GM12878 (cell line): Measurements from ENCODE around the gene IQCC. TPM values are rescaled to one million over a fixed set of nuclear protein-coding genes. Genes with fewer than 3 reads are reported as not detected.

Source experiments
- ATAC-seq: fragments of 200-7000 bp; cut with Tn5 transposase; 3 replicates; pipeline ENCODE4 v1.9.1; 2020; ENCODE audit warnings: mild to moderate bottlenecking, moderate library complexity
- BruUV-seq: library from RNA; stranded (reverse); fragments of 400-500 nt; replicated peaks from 2 replicates; lab custom pipeline; 2021; lab: Mats Ljungman, UMichigan
- CTCF ChIA-PET: fragments of 300-600 bp; sonication (Branson Sonifier 250); formaldehyde crosslinking; extraction: SDS; loops from one replicate; lab custom pipeline; 2021; ENCODE audit warnings: inconsistent platforms; lab: Yijun Ruan, JAX
- POLR2A ChIA-PET: fragments of 350-600 bp; formaldehyde crosslinking; extraction: SDS; loops from one replicate; lab custom pipeline; 2021; ENCODE audit warnings: inconsistent platforms; lab: Charles Lee
- RAD21 ChIA-PET: fragments of 300-600 bp; sonication (Branson Sonifier 250); formaldehyde crosslinking; loops from one replicate; lab custom pipeline; 2023; ENCODE audit warnings: antibody characterized with exemption; ENCODE audit not compliant: unreplicated experiment; lab: Charles Lee
- SMC1A ChIA-PET: fragments of 300-600 bp; sonication (Branson Sonifier 250); formaldehyde crosslinking; loops from one replicate; lab custom pipeline; 2023; ENCODE audit not compliant: unreplicated experiment, uncharacterized antibody; lab: Charles Lee
- DNase-seq: peaks from one replicate; pipeline ENCODE4 v3.0.0-alpha.2; 2011; ENCODE audit warnings: low read depth, low spot score
- FAIRE-seq: peaks from 3 replicates; lab custom pipeline; 2011; peaks lifted over from hg19 to GRCh38; lab: Jason Lieb, UNC
- H2AFZ ChIP-seq: 2 replicates; pipeline ENCODE4 v1.6.0; 2011; ENCODE audit warnings: low read depth, low read length, control low read depth; ENCODE audit not compliant: control insufficient read depth
- H3K27ac ChIP-seq: 2 replicates; pipeline ENCODE4 v1.5.1; 2011; ENCODE audit warnings: control low read depth; ENCODE audit not compliant: control insufficient read depth, insufficient read depth
- H3K27me3 ChIP-seq, 2 experiments: replicated peaks in 1 of 2; 2 replicates each; pipeline versions ENCODE4 v1.6.0 to v1.6.1; 2011; ENCODE audit warnings: low read length in 1 of 2; ENCODE audit not compliant: control insufficient read depth in 2 of 2, insufficient read depth in 2 of 2
- H3K36me3 ChIP-seq, 2 experiments: 2 replicates each; pipeline ENCODE4 v1.5.1; 2011; ENCODE audit warnings: low read length in 1 of 2; ENCODE audit not compliant: control insufficient read depth in 2 of 2, insufficient read depth in 2 of 2
- H3K4me1 ChIP-seq: 2 replicates; pipeline ENCODE4 v1.6.1; 2011; ENCODE audit warnings: mild to moderate bottlenecking, low read length, moderate library complexity, mixed read lengths; ENCODE audit not compliant: control insufficient read depth, insufficient read depth
- H3K4me2 ChIP-seq: 2 replicates; pipeline ENCODE4 v1.6.0; 2011; ENCODE audit warnings: control low read depth; ENCODE audit not compliant: control insufficient read depth, insufficient read depth
- H3K4me3 ChIP-seq: fragments of 200-600 bp; sonication (generic); 2 replicates; pipeline ENCODE4 v1.5.1; 2016
- H3K79me2 ChIP-seq: 2 replicates; pipeline ENCODE4 v1.6.0; 2011; ENCODE audit warnings: low read length; ENCODE audit not compliant: control insufficient read depth, insufficient read depth
- H3K9ac ChIP-seq: 2 replicates; pipeline ENCODE4 v1.8.0; 2011; ENCODE audit warnings: low read length, control low read depth, mixed read lengths; ENCODE audit not compliant: control insufficient read depth, insufficient read depth
- H3K9me3 ChIP-seq: replicated peaks from 3 replicates; pipeline ENCODE4 v1.5.1; 2011; ENCODE audit warnings: mild to moderate bottlenecking, low read length; ENCODE audit not compliant: control insufficient read depth, insufficient read depth
- H4K20me1 ChIP-seq: 2 replicates; pipeline ENCODE4 v1.6.0; 2011; ENCODE audit not compliant: control insufficient read depth, insufficient read depth
- ATF2 ChIP-seq: IDR thresholded peaks from 2 replicates; pipeline ENCODE4 v1.6.1; 2012; ENCODE audit warnings: low read length, inconsistent platforms
- ATF7 ChIP-seq: fragments of 450-650 bp; IDR thresholded peaks from 2 replicates; pipeline ENCODE4 v1.6.1; 2016; ENCODE audit warnings: low read depth, mild to moderate bottlenecking
- CEBPZ ChIP-seq: fragments of 150-350 bp; IDR thresholded peaks from 2 replicates; pipeline ENCODE4 v1.6.1; 2016; ENCODE audit warnings: low read depth, low read length
- CREM ChIP-seq: IDR thresholded peaks from 2 replicates; pipeline ENCODE4 v1.6.1; 2014; ENCODE audit warnings: antibody characterized with exemption, low read depth
- ETV6 ChIP-seq, 2 experiments: fragments of 450-650 bp in 1 of 2; IDR thresholded peaks in 1 of 2; conservative IDR thresholded peaks in 1 of 2; 2 replicates each; pipeline ENCODE4 v1.6.1; 2014; ENCODE audit warnings: antibody characterized with exemption in 1 of 2, borderline replicate concordance in 1 of 2, low read depth in 1 of 2, mild to moderate bottlenecking in 1 of 2, moderate library complexity in 1 of 2
- LARP7 ChIP-seq: fragments of 450-650 bp; IDR thresholded peaks from 2 replicates; pipeline ENCODE4 v1.6.1; 2017; ENCODE audit warnings: mild to moderate bottlenecking
- MYC ChIP-seq: IDR thresholded peaks from 2 replicates; pipeline ENCODE4 v1.6.1; 2011; ENCODE audit warnings: mild to moderate bottlenecking, low read length, moderate library complexity, inconsistent platforms; ENCODE audit not compliant: insufficient read depth, insufficient replicate concordance, insufficient read length, severe bottlenecking
- NBN ChIP-seq: fragments of 450-650 bp; IDR thresholded peaks from 2 replicates; pipeline ENCODE4 v1.6.1; 2016
- NRF1 ChIP-seq: conservative IDR thresholded peaks from 2 replicates; pipeline ENCODE4 v1.6.1; 2011; ENCODE audit warnings: mild to moderate bottlenecking, low read depth, low read length, improper control_type of control experiment
- PAX5 ChIP-seq: IDR thresholded peaks from 2 replicates; pipeline ENCODE4 v1.6.1; 2011; ENCODE audit warnings: low read depth, low read length, borderline replicate concordance
- POLR2AphosphoS2 ChIP-seq: IDR thresholded peaks from 2 replicates; pipeline ENCODE4 v1.6.1; 2011; ENCODE audit warnings: low read depth, mild to moderate bottlenecking, low read length, improper control_type of control experiment, moderate library complexity
- SMAD1 ChIP-seq: fragments of 450-650 bp; IDR thresholded peaks from 2 replicates; pipeline ENCODE4 v1.6.1; 2018; ENCODE audit warnings: mild to moderate bottlenecking, low read depth; ENCODE audit not compliant: partially characterized antibody
- SMARCA5 ChIP-seq: fragments of 450-650 bp; IDR thresholded peaks from 2 replicates; pipeline ENCODE4 v1.6.1; 2017; ENCODE audit warnings: mild to moderate bottlenecking
- SMC3 ChIP-seq: IDR thresholded peaks from 2 replicates; pipeline ENCODE4 v1.6.1; 2011; ENCODE audit warnings: low read length, improper control_type of control experiment, borderline replicate concordance
- STAT1 ChIP-seq: fragments of 450-650 bp; conservative IDR thresholded peaks from 2 replicates; pipeline ENCODE4 v1.6.1; 2014; ENCODE audit warnings: antibody characterized with exemption, mild to moderate bottlenecking
- TAF1 ChIP-seq: IDR thresholded peaks from 2 replicates; pipeline ENCODE4 v1.6.1; 2011; ENCODE audit warnings: mild to moderate bottlenecking, low read depth, low read length, borderline replicate concordance
- ZBED1 ChIP-seq: IDR thresholded peaks from 2 replicates; pipeline ENCODE4 v1.6.1; 2016; ENCODE audit warnings: borderline replicate concordance
- ZNF24 ChIP-seq: fragments of 450-650 bp; IDR thresholded peaks from 2 replicates; pipeline ENCODE4 v1.6.1; 2017; ENCODE audit warnings: antibody characterized with exemption, mild to moderate bottlenecking
- WGBS: methylation state at CpG from one replicate; pipeline ENCODE4 v1.1.6; 2016; ENCODE audit warnings: low lambda C conversion rate; ENCODE audit not compliant: insufficient replicate concordance, insufficient coverage; ENCODE audit errors: missing lambda C conversion rate; 5-methylcytosine and 5-hydroxymethylcytosine counted together
- in situ Hi-C: fragments of 300-500 bp; cut with MboI; formaldehyde crosslinking; loops from 9 replicates; pipeline ENCODE4 v1.14.3; 2018; ENCODE audit warnings: mixed read lengths
- intact Hi-C: fragments of 100-400 bp; cut with micrococcal nuclease; formaldehyde crosslinking; loops from one replicate; pipeline ENCODE4 v1.14.2; 2022; ENCODE audit not compliant: unreplicated experiment
- polyA plus RNA-seq, 11 experiments: library from polyadenylated mRNA; depleted of rRNA in 4 of 11; unstranded in 6 of 11; stranded (reverse) in 5 of 11; fragments of >200 nt; fragmentation: Nextera tagmentation in 4 of 11; fragmentation: Illumina TruSeq in 1 of 11; extraction: Ambion mirVana in 4 of 11; extraction: Trizol in 1 of 11; gene quantifications; 1 replicate in 1 of 11; 2 replicates in 10 of 11; pipeline versions ENCODE4 v1.2.1 to v1.2.3, GENCODE V29; 2011 to 2016; ENCODE audit warnings: inconsistent platforms in 2 of 11, missing spikeins in 2 of 11, low read depth in 1 of 11
- total RNA-seq, 4 experiments: library from RNA; depleted of rRNA in 3 of 4; stranded (reverse); fragments of >200 nt in 3 of 4; fragmentation: Illumina TruSeq in 1 of 4; extraction: Trizol in 1 of 4; gene quantifications; 2 replicates each; pipeline versions ENCODE4 v1.2.1 to v1.2.3, GENCODE V29; 2013 to 2021

IQCC gene
- total and polyA plus RNA-seq, 10 of the 15 experiments (the other 5 are each of a cell fraction or from before 2014, with no cell fraction given) = 2.1 to 6.8 (median 4.9) TPM

GRCh38 chr1:32241001-32241763 is 35.7 kb downstream of the IQCC start (continued):
- TF ChIP-seq PAX5 = peak; percentile 36; the same call in 1 of the 2 replicates
- TF ChIP-seq ATF2 = no peak

- FAIRE-seq (no peak), ATAC-seq (peak; percentile 5; the same call in 2 of the 3 replicates), DNase-seq (no peak)
- WGBS = 38% methylated on average over 7 of the region's 7 CpGs
- no peaks in the 10 kb centered on the region for H3K79me2 ChIP-seq
- no peaks in the 10 kb centered on the region for H3K36me3 ChIP-seq
- H3K4me3 ChIP-seq = no peak overlapping the region
- no peaks in the 10 kb centered on the region for H3K9me3 ChIP-seq
- no peak overlapping the region for H3K27ac ChIP-seq
- ChIA-PET RAD21 (interaction anchor here (0.6 to 3.8 kb wide), 3 partner anchors 12 to 74 kb away, joined by 3 to 34 read pairs (median 5); no protein-coding TSS in a partner anchor), POLR2A (interaction anchor here (0.6 to 1.1 kb wide), 5 partner anchors 7 to 159 kb away, joined by 3 to 7 read pairs (median 4); partner anchors contain the start of gene CCDC28B), CTCF (interaction anchor here (0.8 to 5.3 kb wide), 8 partner anchors 10 to 159 kb away, joined by 3 to 50 read pairs (median 4); no protein-coding TSS in a partner anchor), SMC1A (interaction anchor here (0.6 to 5.2 kb wide), 9 partner anchors 13 to 79 kb away, joined by 3 to 37 read pairs (median 3); partner anchors contain the start of gene CCDC28B)
- H3K4me1 ChIP-seq = peaks cover 21% of the 10 kb centered on the region
- BruUV-seq = no TSS peak
- H2AFZ ChIP-seq = peak overlapping the region; percentile 12; the same call in 1 of the 2 replicates
- no peak overlapping the region for H3K9ac ChIP-seq
- intact Hi-C loops = no loop called here
- in situ Hi-C loops = no loop called here
- peak overlapping the region; percentile 50; the same call in 1 of the 2 replicates for H3K4me2 ChIP-seq
- H3K27me3 ChIP-seq = no peaks in the 10 kb centered on the region
- no peaks in the 10 kb centered on the region for H4K20me1 ChIP-seq
- no peak for TF ChIP-seq CREM
- no peak for TF ChIP-seq SMAD1
- TF ChIP-seq ATF7 = no peak
- no peak for TF ChIP-seq LARP7
- TF ChIP-seq SMC3 = no peak
- TF ChIP-seq ETV6 (conservative IDR thresholded peaks at IDR 0.05 in 1 of 2, IDR thresholded peaks at IDR 0.05 in 1 of 2; ENCODE audit: borderline replicate concordance in 1 of 2, low read depth in 1 of 2) = peak in 1 of 2 experiments; percentile 81; a peak in 2 of 4 replicates
- TF ChIP-seq TAF1 = no peak
- no peak for TF ChIP-seq MYC
- no peak for TF ChIP-seq NRF1
- TF ChIP-seq ZNF24 = no peak
- no peak for TF ChIP-seq CEBPZ
- no peak for TF ChIP-seq STAT1
- TF ChIP-seq SMARCA5 = no peak
- no peak for TF ChIP-seq ZBED1
- no peak for TF ChIP-seq POLR2AphosphoS2
- TF ChIP-seq NBN = peak; percentile 30; the same call in 1 of the 2 replicates
Observed at GRCh38 chr1:32242341-32242851, 36.9 kb downstream of the IQCC start.
